ENCODE results near the gene CACNA1D.

DNA sequence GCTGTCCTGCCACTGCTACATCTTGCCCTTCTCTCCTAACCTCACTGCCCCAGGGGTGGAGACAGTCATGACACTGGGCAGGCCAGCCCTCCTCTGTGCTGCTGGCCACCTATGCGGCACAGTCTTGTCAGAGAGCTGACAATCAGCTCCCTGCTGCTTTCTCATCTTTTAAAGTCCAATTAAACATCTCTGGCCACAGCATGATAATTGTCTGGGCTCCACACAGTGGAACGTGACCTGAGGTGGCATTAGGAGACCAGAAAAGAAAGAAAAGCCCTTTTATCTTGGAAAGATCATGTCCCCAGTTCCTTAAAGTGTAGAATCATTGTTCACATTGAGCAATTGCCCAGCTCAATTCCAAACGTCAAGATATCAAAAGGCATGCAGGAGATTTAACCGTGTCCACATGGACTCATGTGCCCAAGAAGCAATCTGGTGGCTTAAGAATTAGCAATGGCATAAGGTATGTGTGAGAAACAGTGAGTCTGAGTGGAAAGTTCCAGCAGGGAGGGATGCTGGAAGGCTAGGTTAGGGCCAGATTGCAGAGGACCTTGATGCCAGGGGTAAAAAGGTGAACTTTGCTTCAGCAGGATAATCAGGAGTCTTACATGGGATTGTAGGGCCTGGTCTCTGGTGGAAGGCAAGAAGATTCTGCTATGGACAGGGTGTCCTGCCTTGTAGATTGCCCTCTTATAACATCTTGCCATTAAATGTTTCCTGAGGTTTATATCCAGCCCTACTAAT, 15.3 kb upstream of the CACNA1D start:
- TF ChIP-seq, protein P1, sequence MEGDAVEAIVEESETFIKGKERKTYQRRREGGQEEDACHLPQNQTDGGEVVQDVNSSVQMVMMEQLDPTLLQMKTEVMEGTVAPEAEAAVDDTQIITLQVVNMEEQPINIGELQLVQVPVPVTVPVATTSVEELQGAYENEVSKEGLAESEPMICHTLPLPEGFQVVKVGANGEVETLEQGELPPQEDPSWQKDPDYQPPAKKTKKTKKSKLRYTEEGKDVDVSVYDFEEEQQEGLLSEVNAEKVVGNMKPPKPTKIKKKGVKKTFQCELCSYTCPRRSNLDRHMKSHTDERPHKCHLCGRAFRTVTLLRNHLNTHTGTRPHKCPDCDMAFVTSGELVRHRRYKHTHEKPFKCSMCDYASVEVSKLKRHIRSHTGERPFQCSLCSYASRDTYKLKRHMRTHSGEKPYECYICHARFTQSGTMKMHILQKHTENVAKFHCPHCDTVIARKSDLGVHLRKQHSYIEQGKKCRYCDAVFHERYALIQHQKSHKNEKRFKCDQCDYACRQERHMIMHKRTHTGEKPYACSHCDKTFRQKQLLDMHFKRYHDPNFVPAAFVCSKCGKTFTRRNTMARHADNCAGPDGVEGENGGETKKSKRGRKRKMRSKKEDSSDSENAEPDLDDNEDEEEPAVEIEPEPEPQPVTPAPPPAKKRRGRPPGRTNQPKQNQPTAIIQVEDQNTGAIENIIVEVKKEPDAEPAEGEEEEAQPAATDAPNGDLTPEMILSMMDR (IDR thresholded peaks at IDR 0.05; ENCODE audit: poor library complexity): no peak
- TF ChIP-seq EZH2 (IDR thresholded peaks at IDR 0.05; ENCODE audit: borderline replicate concordance): no peak
